ENCODE measurements around the gene MAP3K19. TPM values are rescaled to one million over a fixed set of nuclear protein-coding genes. Genes with fewer than 3 reads are reported as not detected.

Gene MAP3K19
- not detected for total RNA-seq

- Histone ChIP-seq H3K36me3 (no peaks in the 10 kb centered on the region), H3K9me3 (no peaks in the 10 kb centered on the region), H3K27me3 (no peaks in the 10 kb centered on the region), H3K4me1 (peaks cover 0 to 5% (median 0%) of the 10 kb centered on the region in 3 donors), H3K27ac (no peak within 1 kb of the TSS), H3K4me3 (no peak within 1 kb of the TSS)
- no peak for TF ChIP-seq POLR2AphosphoS5 (IDR thresholded peaks at IDR 0.05)
- TF ChIP-seq POLR2A (IDR thresholded peaks at IDR 0.05) = no peak
- TF ChIP-seq CTCF (IDR thresholded peaks at IDR 0.05) = no peak
- ATAC-seq = no peak
Observed at GRCh38 chr2:135047300-135047699, at the start of gene MAP3K19. Gene MAP3K19 (minus strand): TSS chr2:135047447. CDS start chr2:135024647, 22,800 bp downstream.

GRCh38 chr2:135096665-135097446 is 49.6 kb upstream of the MAP3K19 start:
- WGBS, 2 donors (ENCODE audit: low coverage in 1 of 2) = 82 to 84% methylated on average over 3 to 4 of the region's 4 CpGs
- Histone ChIP-seq H3K36me3 (peaks cover 0 to 37% of the 10 kb centered on the region in 2 donors), H3K27me3 (no peaks in the 10 kb centered on the region), H3K4me1 (peaks cover 0 to 12% (median 0%) of the 10 kb centered on the region in 3 donors), H3K9me3 (no peaks in the 10 kb centered on the region), H3K27ac (no peak overlapping the region), H3K4me3 (no peak overlapping the region)
- ATAC-seq = no peak
- no peak for TF ChIP-seq POLR2A (IDR thresholded peaks at IDR 0.05)
- TF ChIP-seq CTCF (IDR thresholded peaks at IDR 0.05) = no peak
- TF ChIP-seq EP300 (IDR thresholded peaks at IDR 0.05) = no peak
- TF ChIP-seq POLR2AphosphoS5 (IDR thresholded peaks at IDR 0.05) = no peak

- Histone ChIP-seq H3K27ac (no peak overlapping the region), H3K36me3 (peaks cover 0 to 37% of the 10 kb centered on the region in 2 donors), H3K9me3 (no peaks in the 10 kb centered on the region), H3K27me3 (no peaks in the 10 kb centered on the region), H3K4me1 (peaks cover 0 to 9% (median 0%) of the 10 kb centered on the region in 3 donors), H3K4me3 (no peak overlapping the region)
- TF ChIP-seq CTCF (IDR thresholded peaks at IDR 0.05) = no peak
- TF ChIP-seq POLR2A (IDR thresholded peaks at IDR 0.05) = no peak
- no peak for TF ChIP-seq POLR2AphosphoS5 (IDR thresholded peaks at IDR 0.05)
- no peak for TF ChIP-seq EP300 (IDR thresholded peaks at IDR 0.05)
- no peak for ATAC-seq
- 88 to 90% methylated on average over 3 of the region's 3 CpGs for WGBS, 2 donors (ENCODE audit: low coverage in 1 of 2)
Observed at GRCh38 chr2:135095591-135095990, 48.3 kb upstream of the MAP3K19 start.

- Histone ChIP-seq H3K36me3 (peaks cover 0 to 37% of the 10 kb centered on the region in 2 donors), H3K27ac (no peak overlapping the region), H3K9me3 (no peaks in the 10 kb centered on the region), H3K4me1 (no peaks in the 10 kb centered on the region), H3K4me3 (no peak overlapping the region), H3K27me3 (no peaks in the 10 kb centered on the region)
- WGBS, 2 donors (ENCODE audit: low coverage in 1 of 2) = 69 to 75% methylated on average over 2 of the region's 2 CpGs
- ATAC-seq = no peak
- TF ChIP-seq POLR2A (IDR thresholded peaks at IDR 0.05) = no peak
- no peak for TF ChIP-seq CTCF (IDR thresholded peaks at IDR 0.05)
- no peak for TF ChIP-seq EP300 (IDR thresholded peaks at IDR 0.05)
- no peak for TF ChIP-seq POLR2AphosphoS5 (IDR thresholded peaks at IDR 0.05)
Observed at GRCh38 chr2:135094508-135094907, 47.3 kb upstream of the MAP3K19 start.
